Stimulated activated CD4-positive, alpha-beta T cell treated with anti-CD3 and anti-CD28 coated beads, Interleukin-2, amount 100 ng/mL, for 48 hours (primary cell): Measurements from ENCODE around the gene PAPOLG.

Experiments used
- DNase-seq, 2 donors: peaks; one replicate each; pipeline ENCODE4 v3.0.0-alpha.2; 2020

Gene PAPOLG

DNA sequence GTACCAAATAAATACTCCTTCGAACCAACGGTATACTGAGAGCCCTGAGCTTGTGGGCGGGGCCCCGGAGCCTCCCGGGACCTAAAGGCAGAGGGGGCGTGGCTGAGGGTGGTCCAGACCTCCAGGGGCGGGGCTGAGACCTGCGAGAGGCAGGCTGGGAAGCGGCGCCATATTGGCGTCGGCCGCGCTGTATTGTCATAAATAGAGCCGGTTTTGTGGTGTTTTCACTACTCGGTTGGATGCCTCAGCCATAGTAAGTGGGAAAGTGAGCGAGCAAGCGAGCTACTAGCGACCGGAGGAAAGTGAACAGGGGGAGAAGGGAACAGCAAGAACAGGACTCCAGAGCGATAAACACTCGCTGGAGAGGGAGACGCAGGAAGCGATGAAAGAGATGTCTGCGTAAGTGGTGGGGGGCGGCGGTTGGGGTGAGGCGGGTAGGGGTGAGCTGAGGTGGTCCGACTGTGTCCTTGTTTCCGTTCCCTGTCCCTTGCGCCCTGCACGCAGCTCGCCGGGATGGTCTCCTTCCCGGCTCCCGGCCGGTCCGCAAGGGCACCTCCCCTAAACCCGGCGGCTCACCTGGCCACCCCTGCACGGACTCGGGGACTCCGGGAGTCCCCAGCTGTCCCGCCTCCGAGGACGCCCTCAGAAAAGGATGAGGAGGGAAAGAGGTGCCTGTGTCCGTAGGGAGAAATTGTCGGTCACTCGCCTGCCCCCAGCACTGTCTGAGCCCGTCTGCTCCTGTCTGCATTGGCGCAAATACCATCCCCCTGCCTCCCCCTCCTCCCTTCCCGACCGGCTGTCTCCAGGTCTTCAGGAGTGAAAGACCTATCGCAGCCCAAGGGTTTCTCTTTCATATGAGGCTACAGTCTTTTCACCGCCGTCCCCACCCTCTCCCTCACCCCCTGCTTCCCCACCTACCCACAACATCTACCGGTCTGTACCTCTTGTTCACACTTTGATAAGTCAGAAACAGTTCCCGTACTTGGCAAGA is at the start of gene PAPOLG:
Gene PAPOLG (plus strand): TSS at position 172 of the 991 bp plus-strand sequence. CDS start 211 bp downstream, at position 383.
- DNase-seq, result peak; percentile 99

DNA sequence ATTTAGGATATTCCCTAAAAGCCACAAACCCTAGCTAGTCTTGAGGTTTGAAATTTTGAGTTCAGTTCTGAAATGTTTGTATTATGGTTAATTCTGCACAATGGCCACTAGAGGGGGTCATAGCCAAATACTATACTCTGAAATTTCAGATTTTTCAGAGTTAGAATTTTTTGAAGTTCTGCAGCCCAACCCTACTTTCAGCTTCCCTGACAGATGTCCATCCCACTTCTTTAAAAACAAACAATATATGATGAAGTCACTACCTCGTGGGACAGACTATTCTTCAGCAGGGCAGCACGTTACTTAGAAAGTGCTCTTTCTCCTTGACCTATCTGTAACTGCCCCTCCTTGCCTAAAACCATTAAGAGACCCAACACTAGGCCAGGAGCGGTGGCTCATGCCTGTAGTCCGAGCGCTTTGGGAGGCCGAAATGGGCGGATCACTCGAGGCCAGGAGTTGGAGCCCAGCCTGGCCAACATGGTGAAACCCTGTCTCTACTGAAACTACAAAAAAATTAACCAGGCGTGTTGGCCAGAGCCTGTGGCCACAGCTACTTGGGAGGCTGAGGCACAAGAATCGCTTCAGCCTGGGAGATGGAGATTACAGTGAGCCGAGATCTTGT is 48.2 kb upstream of the PAPOLG start:
- no peak for DNase-seq

DNA sequence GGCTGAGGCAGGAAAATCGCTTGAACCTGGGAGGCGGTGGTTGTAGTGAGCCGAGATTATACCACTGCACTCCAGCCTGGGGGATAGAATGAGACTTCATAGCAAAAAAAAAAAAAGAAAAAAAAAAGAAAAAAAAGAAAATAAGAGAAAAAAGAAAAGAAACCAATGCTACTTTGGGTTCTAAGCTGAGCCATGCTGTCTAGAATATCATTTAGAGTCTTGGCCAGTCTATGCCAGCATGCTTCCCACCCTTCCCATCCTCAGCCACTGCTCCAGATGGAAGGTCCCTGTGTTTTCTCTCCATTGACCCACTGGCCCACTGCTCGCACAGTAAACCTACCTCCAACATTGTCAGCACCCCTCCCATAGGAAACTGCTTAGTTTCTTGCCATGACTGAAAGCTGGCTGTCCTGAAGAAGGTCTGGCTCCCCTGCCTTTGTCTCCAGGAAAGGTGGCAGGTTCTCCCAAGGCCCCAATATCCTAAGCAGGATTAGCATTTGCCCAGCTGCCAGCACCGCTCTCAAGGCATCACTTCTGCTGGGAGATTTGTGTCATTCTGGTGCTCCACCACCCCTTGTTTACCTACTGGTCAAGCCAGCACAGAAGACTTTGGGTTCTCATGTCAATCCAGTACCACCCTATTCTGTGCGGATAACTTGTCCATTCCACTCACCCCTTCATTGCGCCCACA is 47.3 kb upstream of the PAPOLG start:
- DNase-seq, result no peak

DNA sequence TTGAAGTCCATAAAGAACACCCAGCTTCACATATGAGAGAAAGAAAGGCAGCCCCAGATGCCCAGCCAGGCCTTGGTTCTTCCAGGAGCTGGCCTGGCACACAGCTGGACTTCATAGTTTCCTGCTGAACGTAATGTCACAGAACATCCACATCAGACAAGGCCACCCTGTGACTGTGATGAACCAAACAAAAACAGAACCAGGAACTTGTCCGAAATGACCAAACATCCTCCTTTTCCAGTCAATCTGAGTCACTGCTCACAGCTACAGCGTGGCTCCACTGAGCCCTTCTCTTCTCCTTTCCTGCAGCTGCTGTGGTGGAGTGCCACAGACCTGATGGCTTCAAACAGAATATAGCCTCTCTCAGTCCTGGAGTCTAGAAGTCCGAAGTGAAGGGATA is 45.4 kb upstream of the PAPOLG start:
- no peak for DNase-seq

DNA sequence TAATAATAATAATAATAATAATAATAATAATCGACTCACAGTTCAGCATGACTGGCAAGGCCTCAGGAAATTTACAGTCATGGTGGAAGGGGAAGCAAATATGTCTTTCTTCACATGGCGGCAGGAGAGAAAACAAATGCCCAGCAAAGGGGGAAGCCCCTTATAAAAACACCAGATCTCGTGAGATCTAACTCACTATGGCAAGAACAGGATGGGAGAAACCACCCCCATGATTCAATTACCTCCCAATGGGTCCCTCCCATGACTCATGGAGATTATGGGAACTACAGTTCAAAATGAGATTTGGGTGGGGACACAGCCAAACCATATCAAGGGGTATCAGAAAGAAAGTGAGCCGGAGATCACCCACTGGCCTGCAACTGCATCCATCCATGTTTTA is 40.5 kb upstream of the PAPOLG start:
- no peak for DNase-seq

DNA sequence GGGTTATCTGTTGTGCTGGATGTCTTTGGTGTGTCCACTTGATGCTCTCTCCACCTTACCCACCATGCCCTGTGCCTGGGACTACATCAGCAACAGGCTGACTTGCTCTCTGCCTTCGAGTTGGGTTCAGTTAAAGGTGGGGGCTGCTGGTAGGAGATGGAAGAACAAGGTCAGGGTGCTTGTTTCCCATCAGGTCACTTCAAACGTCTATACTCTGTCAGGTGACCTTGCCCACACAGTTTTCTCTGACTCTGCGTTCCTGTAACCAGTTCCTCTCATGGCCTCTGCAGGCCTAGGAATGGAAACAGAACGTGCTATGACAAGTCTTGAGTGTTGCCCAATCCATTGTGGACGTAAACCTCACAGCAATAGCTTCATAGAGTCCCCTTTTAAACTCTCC is 38.4 kb upstream of the PAPOLG start:
- DNase-seq, result no peak

DNA sequence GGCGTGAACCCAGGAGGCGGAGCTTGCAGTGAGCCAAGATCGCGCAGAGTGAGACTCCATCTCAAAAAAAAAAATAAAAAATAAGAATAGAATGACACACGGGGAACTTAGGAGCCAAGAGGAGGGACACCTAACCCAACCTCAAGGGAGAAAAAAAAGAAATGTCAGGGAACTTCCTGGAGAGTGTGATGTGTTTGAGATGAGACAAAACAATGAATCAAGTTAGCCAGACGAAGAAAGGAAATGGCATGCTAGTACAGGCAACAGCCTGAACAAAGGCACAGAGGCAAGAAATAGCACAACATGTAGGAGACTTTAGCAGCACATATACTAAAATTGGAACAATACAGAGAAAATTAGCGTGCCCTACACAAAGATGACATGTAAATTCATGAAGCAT is 36.7 kb upstream of the PAPOLG start:
- no peak for DNase-seq

DNA sequence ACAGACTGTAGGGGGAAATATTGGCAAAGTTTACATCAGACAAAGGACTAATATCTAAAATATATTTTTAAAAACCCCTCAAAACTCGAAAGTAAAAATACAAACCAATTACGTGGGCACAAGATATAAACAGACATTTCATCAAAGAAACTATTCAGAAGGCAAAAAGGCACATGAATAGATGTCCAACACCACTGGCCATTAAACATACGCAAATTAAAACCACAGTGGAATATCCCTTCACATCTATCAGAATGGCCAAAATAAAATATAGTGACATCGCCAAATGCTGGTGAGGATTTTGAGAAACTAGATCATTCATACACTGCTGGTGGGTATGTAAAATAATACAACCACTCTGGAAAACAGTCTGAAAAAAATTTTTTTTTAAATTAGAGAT is 30.6 kb upstream of the PAPOLG start:
- no peak for DNase-seq

DNA sequence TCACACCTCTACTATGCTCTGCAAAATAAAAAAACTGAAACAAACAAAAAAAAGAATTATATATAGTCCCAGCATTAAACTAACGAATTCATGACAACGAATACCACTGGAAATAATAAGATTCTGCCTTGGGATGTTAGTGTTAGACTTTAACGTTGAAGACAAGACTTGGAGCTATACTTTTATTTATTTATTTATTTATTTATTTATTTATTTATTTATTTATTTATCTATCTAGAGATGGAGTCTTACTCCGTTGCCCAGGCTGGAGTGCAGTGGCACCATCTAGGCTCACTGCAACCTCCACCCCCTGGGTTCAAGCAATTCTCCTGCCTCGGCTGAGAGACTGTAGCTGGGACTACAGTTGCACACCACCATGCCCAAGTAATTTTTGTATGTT is 27.2 kb upstream of the PAPOLG start:
- DNase-seq, result no peak

DNA sequence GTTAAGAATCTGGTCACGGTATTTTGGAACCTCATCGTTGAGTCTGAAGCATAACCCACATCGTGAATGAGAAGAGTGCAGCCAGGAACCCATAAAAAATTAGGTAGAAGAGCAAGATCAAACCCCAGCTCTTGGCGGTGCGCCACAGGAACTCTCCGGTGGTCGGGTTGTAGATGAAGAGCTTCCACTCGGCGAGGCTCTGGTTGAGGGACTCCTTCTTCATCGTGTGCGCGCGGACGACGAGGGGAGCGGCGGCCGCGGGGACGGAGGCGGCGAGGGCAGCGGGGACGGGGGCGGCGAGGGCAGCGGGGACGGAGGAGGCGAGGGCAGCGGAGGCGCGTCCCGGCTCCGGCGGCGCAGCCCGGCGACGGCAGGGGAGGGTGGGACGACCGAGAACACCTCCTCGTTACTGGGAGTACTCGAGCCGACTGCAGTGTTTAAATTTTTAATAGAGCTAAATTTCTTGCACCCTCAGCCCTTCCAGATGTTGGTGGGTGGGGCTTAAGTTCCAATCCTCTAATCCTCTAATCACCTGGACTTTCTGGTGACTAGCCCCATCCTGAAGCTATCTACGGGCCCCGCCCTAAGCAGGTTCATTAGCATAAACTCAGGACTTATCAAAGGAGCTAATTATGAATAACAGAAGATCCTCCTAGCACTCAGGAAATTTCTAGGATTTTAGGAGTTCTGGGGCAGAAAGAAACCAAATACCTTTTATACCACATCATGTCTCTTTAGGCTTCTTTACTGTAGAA is 20.4 kb upstream of the PAPOLG start:
- DNase-seq, result peak in 1 of 2 donors; percentile 7

DNA sequence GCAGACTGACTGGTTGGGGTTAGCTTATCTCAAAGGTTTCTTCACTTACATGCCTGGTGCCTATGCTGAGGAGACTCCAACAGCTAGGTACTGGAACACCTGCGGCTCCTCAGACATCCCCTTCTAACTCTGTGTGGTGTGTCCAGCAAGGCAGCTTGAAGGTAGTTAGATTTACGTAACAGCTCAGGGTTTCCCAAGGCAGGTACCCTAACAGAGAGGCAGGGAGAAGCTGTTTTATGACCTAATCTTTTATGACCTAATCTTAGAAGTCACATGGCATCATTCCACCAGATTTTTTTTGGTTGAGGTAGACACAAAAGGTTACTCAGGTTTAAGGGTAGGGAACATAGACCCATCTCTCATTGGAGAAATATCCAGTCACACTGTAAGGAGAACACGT is 17.4 kb upstream of the PAPOLG start:
- no peak for DNase-seq

DNA sequence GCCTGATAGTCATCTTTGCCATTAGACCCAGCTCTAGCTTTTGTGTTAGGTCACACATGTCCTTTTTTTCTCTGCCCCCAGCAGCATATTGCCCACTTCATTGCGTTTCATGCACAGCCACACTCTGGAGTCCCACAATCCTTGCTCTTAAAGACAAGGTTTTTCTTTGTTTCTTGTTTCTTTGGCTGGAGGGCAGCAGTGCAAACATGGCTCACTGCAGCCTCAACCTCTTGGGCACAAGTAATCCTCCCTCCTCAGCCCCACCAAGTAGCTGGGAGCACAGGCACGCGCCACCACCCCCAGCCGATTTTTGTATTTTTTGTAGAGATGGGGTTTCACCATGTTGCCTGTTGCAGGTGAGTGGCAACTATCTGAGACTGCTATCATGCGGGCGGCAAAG is 16.9 kb upstream of the PAPOLG start:
- DNase-seq, result no peak

DNA sequence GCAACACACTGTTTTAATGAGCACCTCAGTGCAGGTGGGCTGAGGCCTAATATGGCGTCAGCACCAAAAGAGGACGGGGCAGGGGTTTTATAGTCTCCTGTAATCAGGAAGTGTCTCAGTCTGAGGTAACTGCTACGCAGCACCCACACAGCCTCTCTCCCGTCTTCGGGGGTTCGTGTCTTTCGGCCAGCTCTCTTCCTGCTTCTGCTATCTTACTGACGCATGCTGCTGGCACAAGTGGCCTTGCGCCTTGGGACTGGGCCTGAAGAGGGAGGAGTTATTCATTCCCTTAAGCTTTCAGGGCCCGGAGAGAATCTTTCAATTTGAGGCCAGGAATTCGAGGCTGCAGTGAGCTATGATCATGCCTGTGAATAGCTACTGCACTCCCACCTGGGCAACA is 14.5 kb upstream of the PAPOLG start:
- DNase-seq, result no peak

DNA sequence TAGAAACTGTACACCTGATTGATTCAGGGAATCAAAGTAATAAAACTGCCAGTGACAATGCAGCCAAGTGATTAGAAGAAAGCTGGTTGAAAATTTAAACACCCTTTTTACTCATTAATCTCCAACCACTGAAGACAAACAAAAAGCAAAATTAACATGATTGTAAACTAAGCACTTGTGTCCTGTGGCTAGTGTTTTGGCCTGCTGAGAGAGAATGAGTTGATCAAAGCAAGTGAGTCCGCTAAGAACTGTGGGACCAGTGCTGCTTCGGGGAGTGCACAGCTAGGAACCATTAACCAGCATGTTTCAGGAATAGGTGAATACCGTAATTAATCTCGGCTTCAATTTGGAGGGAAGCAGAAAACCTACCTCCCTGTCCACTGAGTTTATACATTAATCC is 13.6 kb upstream of the PAPOLG start:
- no peak for DNase-seq

DNA sequence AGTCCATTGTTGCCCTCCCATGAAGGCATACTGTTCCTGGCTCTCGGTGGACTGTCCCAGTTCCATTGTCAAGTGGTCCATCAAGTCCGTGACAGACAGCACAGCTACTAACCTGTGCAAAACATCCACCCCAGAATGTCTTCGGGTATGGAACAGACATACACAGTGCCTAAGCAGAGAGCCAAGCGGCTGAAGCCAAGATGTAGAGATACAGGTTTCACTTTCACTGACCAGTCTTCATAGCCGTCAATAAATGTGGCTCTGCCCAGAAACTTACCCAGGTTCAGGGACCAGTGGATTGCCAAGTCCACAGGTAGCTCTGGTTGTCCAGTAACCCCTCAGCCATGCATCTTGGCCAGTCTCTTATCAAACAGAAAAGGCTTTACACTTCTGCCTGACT is 10.7 kb upstream of the PAPOLG start:
- no peak for DNase-seq

DNA sequence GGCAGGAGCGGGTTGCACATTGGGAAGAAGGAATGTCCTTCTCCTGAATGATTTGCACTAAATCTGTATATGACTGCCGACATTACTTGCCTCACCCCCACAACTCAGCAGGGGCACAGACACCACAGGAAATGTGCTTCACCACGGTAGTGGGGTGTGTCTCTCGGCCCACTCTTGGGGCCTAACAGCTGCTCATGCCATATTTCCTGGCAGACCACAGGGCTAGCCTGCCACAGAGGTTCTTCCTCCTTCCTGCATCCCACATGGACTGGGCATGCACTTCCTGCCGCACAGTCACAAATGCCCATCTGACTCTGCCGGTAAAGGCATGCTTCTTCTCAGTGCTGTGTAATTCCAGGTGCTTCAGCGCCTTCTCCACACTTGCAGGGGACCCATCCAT is 10.3 kb upstream of the PAPOLG start:
- DNase-seq, result no peak

DNA sequence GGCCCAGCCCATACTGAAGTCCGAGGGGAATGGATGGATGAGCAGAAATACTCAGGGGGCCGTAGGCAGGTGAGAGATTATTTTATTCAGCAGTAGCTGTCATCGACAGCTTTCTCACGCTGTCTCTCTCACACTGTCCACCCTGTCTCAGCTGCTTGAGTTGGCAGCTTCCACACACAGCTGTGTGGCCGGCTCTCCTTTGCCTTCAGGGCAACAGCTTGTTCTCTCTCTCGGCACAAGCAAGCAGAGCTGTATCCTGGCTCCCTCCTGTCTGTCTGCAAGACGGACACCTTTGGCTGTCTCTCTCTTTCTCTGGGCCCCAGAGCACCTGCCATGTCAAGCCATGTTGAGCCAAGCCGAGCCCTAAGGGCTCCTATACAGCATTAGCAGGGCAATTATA is 9.8 kb upstream of the PAPOLG start:
- no peak for DNase-seq

DNA sequence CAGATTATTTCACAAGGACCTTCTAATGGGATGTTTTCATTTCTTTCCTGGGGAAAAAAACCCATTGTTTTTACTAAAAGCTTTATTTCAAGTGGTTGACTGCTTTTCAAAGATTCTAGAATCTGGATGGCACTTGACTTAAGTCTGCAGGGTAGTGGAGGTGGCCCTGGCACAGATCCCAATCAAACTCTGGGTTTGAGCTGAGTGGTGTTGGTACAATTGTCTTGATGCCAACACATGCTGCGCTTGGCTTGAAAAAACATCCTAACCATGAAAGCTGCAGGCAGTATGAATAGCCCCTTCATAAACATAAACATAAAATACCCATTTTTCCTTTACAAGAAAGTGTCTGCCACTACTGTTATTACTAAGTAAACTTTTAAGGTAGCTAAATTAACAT is 3.6 kb downstream of the PAPOLG start:
- no peak for DNase-seq

DNA sequence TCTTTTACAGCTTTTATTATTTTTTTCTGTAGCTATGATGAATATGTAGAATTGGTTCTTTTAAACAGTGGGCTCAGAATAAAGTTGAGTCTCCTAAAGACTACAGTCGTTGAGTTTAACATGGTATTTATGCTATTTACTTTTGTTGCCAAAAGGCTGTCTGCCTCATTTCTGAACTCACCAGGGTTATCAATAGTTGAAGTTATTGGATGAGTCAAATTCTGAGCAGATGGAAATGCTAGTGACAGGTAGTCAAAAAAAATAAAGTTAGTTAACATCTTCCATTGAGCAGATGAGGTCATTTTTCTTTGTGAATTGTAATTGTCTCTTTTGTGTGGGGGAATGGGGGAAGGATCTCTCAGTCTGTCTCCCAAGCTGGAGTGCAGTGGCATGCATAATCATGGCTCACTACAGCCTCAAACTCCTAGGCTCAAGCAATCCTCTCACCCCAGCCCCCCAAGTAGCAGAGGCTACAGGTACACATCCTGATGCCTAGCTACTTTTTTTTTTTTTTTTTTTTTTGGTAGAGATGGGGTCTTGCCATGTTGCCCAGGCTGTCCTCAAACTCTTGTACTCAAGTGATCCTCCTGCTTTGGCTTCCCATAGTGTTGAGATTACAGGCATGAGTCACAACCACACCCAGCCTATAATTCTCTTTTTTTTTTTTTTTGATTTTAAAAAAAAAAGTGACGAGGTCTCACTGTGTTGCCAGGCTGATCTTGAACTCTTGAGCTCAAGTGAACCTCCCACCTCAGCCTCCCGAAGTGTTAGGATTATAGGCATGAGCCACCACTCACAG is 8.9 kb downstream of the PAPOLG start:
- DNase-seq, result no peak

DNA sequence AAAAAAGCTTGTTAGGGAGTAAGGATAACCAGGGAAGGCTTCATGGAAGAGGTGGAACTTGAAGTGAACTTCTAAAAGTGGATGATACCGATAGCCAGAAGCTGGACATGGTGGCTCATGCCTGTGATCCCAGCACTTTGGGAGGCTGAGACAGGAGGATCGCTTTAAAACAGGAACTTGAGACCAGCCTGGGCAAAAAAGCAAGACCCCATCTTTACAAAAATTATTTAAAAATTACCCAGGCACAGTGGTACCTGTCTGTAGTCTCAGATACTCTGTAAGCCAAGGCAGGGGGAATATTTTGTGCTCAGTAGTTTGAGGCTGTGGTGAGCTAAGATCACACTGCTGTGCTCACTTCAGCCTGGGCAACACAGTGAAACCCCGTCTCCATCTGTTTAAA is 10.2 kb downstream of the PAPOLG start:
- DNase-seq, result no peak

DNA sequence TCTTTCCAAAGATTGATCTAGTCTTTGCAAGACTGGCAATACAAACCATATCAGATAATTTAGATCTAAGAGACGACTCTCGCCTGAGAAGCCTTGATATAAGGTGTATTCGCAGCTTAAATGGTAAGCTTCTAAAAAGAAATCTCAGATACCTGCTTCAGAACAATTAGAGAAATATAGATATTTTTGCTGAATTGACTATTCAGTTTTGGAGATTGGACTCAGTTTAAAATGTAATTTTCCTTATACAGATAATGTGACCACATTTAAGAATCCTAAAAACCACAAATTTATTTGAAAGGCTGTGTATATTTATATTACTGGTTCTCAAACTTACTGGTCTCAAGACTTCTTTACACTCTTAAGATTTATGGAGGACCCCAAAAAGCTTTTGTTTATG is 15.4 kb downstream of the PAPOLG start:
- no peak for DNase-seq

DNA sequence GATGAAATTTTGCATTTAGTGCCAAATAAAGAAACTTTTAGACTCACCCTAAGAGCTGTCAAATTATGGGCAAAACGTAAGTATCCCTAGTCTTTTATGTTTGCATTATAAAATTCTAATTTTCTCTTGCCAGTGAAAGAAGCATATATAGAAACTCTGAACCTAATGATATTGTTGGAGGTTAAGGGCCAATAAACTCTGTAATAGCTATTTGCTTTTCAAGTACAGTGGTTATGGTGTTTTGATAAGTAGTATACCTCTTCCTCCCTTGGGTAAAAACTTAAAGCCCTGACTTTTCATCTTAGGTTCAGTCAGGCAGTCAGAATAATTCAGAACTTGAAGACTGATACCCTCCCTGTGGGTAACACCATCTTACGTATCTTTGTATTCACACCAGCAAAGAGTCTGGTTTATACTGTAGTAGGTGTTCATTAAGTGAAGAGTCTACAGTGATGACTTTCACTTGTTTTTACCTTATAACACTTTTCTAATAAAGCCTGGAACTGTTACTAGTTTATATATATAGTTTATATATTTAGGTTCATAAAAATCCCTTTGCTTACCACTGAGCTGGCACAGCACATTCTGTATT is 19.1 kb downstream of the PAPOLG start:
- DNase-seq, result no peak
